Duodenal mucosa (tissue), 2 donors: ENCODE measurements around the gene MEAK7.

Experiments used
- H3K27ac ChIP-seq: one replicate; pipeline ENCODE4 v1.7.0; 2013; ENCODE audit warnings: low read depth, low read length
- H3K27me3 ChIP-seq, 2 donors: one replicate each; pipeline ENCODE4 v1.7.0; 2013; ENCODE audit warnings: low read length in 2 of 2, control low read depth in 1 of 2; ENCODE audit not compliant: insufficient read depth in 2 of 2, control insufficient read depth in 1 of 2
- H3K36me3 ChIP-seq, 2 donors: one replicate each; pipeline ENCODE4 v1.7.0; 2013; ENCODE audit warnings: low read length in 2 of 2, control low read depth in 1 of 2; ENCODE audit not compliant: insufficient read depth in 2 of 2, control insufficient read depth in 1 of 2
- H3K4me1 ChIP-seq, 2 donors: one replicate each; pipeline ENCODE4 v1.7.0; 2013; ENCODE audit warnings: low read length in 2 of 2, control low read depth in 1 of 2; ENCODE audit not compliant: insufficient read depth in 2 of 2, control insufficient read depth in 1 of 2
- H3K4me3 ChIP-seq, 2 donors: one replicate each; pipeline ENCODE4 v1.7.0; 2013; ENCODE audit warnings: low read length in 2 of 2, low read depth in 1 of 2
- H3K9ac ChIP-seq, 2 donors: one replicate each; pipeline ENCODE4 v1.7.0; 2013; ENCODE audit warnings: low read length in 2 of 2, low read depth in 1 of 2
- H3K9me3 ChIP-seq, 2 donors: one replicate each; pipeline ENCODE4 v1.7.0; 2013; ENCODE audit warnings: low read length in 2 of 2, control low read depth in 1 of 2; ENCODE audit not compliant: control insufficient read depth in 1 of 2

MEAK7 gene

DNA sequence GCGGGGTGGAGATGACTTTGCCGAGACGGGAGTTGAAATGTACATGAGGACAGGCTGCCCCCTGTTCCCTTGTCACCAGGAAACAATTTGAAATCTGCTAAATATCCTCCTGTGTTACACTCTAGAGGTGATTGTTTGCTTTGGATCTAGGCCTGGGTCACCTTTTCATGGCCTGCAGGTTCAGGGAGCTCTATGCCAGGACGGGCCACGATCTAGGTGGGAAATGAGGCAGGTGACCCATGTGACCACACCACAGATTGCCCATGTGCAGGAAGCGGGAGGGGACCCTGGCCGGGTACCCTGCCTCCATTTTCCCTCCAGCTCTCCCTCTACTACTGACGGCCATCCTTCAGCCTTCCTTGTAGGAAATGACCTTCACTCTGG lies 43.4 kb downstream of the MEAK7 start:
- Histone ChIP-seq H3K27me3 (no peaks in the 10 kb centered on the region), H3K4me3 (no peak overlapping the region), H3K27ac (no peak overlapping the region), H3K9ac (no peak overlapping the region), H3K9me3 (peaks cover 0 to 2% of the 10 kb centered on the region in 2 donors), H3K4me1 (no peaks in the 10 kb centered on the region), H3K36me3 (peaks cover 24 to 65% of the 10 kb centered on the region in 2 donors)

DNA sequence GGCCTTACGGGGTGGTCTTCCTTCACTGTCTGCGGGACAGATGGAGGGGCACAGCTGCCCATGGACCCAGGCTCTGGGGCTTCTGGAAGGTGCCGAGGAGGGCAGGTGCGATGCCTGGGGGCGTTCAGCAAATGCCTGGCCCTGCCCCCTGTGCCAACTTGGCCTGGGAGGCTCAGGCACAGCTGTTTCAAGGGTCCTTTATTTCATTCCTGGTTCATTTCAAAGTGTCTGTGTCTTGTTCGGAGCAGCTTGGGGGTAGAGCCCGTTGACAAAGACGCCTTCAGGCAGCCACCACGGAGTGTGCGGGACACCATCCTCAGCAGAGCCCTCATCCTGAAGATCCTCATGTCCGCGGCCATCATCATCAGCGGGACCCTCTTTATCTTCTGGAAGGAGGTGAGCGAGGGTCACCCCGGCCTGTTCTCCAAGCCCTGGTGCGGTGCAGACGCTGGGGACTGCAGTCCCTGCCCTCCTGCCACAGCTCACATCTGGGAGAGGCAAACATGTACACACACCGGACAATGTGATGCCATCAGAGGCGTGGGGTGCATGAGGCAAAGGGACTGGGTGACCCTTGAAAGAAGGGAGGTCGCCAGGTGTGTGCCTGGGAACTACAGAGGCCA lies 43.9 kb downstream of the MEAK7 start:
- Histone ChIP-seq H3K4me1 (no peaks in the 10 kb centered on the region), H3K9me3 (no peaks in the 10 kb centered on the region), H3K27me3 (no peaks in the 10 kb centered on the region), H3K9ac (no peak overlapping the region), H3K27ac (no peak overlapping the region), H3K36me3 (peaks cover 23 to 65% of the 10 kb centered on the region in 2 donors), H3K4me3 (no peak overlapping the region)

DNA sequence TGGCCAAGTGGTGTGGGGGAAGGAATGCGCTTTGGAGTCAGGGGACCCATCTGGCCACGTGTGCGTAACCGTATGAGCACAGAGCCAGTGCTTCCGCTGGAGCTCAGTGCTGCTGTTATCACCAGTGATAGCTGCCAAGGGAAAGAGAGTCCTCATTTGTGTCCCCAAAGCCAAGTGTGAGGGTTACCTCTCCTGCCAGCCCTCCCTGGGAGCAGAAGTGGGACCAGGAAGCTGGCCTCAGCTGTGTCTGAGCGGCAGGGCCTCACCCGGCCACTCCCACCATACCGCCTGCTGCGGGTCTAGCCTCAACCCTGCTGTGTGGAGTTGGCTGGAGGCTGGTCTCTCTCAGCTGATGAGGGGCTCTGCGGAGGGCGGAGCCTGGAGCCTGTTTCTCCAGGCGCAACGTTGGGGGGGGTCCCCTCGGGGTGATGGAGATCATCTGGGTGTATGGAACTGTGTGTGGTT lies 44.5 kb downstream of the MEAK7 start:
- Histone ChIP-seq H3K27me3 (no peaks in the 10 kb centered on the region), H3K9ac (no peak overlapping the region), H3K4me3 (no peak overlapping the region)

DNA sequence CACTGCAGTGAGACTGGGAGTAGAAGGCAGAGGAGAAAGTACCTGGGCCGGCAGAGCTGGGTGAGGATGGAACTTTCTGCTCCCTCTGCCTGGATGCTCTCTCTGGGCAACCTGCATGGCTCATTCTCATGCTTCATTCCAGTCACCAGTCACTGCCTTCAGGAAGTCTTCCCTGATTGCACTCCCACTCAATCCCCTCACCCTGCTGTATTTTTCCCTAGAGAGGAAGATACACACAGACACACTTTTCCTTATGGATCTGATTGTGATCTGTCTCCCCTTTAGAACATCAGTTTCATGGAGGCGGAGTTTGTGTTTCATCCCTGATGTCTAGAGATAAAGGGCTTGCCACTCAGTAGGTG lies 44.9 kb downstream of the MEAK7 start:
- Histone ChIP-seq H3K27ac (no peak overlapping the region), H3K9ac (no peak overlapping the region), H3K27me3 (no peaks in the 10 kb centered on the region), H3K4me1 (no peaks in the 10 kb centered on the region), H3K36me3 (peaks cover 24 to 64% of the 10 kb centered on the region in 2 donors), H3K9me3 (no peaks in the 10 kb centered on the region), H3K4me3 (no peak overlapping the region)

More for the DNA sequence above, 44.5 kb downstream of the MEAK7 start:
- Histone ChIP-seq H3K36me3 (peaks cover 19 to 64% of the 10 kb centered on the region in 2 donors), H3K27ac (no peak overlapping the region), H3K4me1 (no peaks in the 10 kb centered on the region), H3K9me3 (no peaks in the 10 kb centered on the region)

DNA sequence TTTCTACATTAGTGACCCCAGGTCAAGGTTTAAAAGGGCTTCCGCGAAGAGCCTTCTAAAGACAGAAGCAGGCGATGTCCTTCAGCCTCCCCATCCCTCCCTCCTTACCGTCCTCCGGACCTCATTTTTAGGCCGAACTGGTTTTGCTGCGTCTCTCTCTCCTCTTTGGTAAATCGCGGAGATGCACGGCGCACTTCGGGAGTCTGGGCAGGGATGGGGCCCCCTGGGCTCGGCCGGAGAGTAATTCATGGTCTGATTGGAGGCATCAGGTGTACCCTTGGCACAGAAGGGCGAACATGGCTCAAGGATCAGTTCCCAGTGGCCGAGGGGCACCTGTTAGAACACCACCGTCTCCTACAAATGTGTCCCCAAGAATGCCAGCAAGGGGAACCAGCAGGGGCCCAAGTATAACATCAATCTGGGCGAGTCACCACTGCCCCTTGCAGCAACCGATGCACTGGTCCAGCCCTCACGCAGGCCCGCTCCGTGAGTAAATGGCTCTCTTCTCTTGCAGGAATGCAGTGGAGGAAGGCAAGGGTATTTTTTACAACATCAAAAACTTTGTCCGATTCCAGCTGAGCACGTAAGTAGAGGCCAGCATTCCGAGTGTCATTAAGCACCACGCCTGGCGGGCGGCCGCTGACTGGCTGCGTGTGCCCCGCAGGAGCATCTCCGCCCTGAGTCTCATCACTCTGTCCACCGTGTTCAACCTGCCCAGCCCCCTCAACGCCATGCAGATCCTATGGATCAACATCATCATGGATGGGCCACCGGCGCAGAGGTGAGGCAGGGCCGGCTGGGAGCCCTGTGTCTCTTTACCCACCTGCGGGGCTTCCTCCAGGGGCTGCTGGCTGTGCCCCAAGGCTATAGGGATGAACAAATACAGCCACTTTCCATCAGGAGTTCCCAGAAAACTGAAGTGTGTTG lies 45.6 kb downstream of the MEAK7 start:
- no peaks in the 10 kb centered on the region for H3K4me1 ChIP-seq
- H3K27me3 ChIP-seq: no peaks in the 10 kb centered on the region
- no peak overlapping the region for H3K9ac ChIP-seq
- peaks cover 24 to 60% of the 10 kb centered on the region in 2 donors for H3K36me3 ChIP-seq
- no peak overlapping the region for H3K4me3 ChIP-seq
- no peaks in the 10 kb centered on the region for H3K9me3 ChIP-seq
- H3K27ac ChIP-seq: no peak overlapping the region

DNA sequence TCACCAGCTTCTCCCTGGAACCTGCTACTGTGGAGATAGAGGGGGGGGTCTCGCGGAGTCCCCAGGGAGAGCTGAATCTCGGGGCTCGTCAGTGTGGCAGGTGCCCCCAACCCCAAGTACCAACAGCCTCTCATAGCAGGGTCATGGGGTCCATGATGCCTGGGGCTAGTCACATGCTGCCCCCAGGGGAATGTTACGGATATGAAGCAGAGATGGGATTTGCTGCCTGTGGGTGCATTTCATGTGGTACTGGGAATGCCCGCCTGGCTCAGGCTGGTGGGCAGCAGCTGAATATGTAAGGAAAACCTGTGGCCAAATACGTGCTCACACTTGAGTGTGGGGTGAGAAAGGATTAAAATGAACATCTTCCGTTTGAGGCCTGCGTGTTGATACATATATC lies 49.4 kb downstream of the MEAK7 start:
- Histone ChIP-seq H3K27ac (no peak overlapping the region), H3K9ac (no peak overlapping the region), H3K9me3 (no peaks in the 10 kb centered on the region), H3K4me3 (no peak overlapping the region), H3K27me3 (no peaks in the 10 kb centered on the region), H3K36me3 (peaks cover 11 to 43% of the 10 kb centered on the region in 2 donors), H3K4me1 (no peaks in the 10 kb centered on the region)
